Large intestine (tissue), 3 donors: ENCODE results near the gene THRB. TPM values are rescaled to one million over a fixed set of nuclear protein-coding genes. Genes with fewer than 3 reads are reported as not detected.

Source experiments
- DNase-seq, 2 donors: peaks; one replicate each; pipeline versions ENCODE4 v3.0.0 to v3.0.0-alpha.2; 2013
- H3K27ac ChIP-seq: one replicate; pipeline ENCODE4 v1.5.1; 2013; ENCODE audit warnings: low read length
- H3K27me3 ChIP-seq: 2 replicates; pipeline ENCODE4 v1.6.1; 2013; ENCODE audit warnings: low read length; ENCODE audit not compliant: control insufficient read depth, insufficient read depth
- H3K36me3 ChIP-seq: 2 replicates; pipeline ENCODE4 v1.6.1; 2013; ENCODE audit warnings: low read length; ENCODE audit not compliant: control insufficient read depth, insufficient read depth
- H3K4me1 ChIP-seq: one replicate; pipeline ENCODE4 v1.6.1; 2013; ENCODE audit warnings: low read length; ENCODE audit not compliant: control insufficient read depth, insufficient read depth
- H3K4me3 ChIP-seq: one replicate; pipeline ENCODE4 v1.5.1; 2013; ENCODE audit warnings: low read length
- H3K9me3 ChIP-seq: one replicate; pipeline ENCODE4 v1.6.1; 2013; ENCODE audit warnings: mild to moderate bottlenecking, low read depth, low read length, moderate library complexity; ENCODE audit not compliant: control insufficient read depth
- WGBS: methylation state at CpG from one replicate; pipeline ENCODE4 v1.1.5; 2013; ENCODE audit warnings: low lambda C conversion rate; ENCODE audit not compliant: insufficient coverage; 5-methylcytosine and 5-hydroxymethylcytosine counted together
- polyA plus RNA-seq: library from polyadenylated mRNA; unstranded; fragments of 120-200 nt; gene quantifications from one replicate; pipeline ENCODE4 v1.2.1, GENCODE V29; 2013

The THRB gene
- polyA plus RNA-seq, 1 donor, result 38.3 TPM

DNA sequence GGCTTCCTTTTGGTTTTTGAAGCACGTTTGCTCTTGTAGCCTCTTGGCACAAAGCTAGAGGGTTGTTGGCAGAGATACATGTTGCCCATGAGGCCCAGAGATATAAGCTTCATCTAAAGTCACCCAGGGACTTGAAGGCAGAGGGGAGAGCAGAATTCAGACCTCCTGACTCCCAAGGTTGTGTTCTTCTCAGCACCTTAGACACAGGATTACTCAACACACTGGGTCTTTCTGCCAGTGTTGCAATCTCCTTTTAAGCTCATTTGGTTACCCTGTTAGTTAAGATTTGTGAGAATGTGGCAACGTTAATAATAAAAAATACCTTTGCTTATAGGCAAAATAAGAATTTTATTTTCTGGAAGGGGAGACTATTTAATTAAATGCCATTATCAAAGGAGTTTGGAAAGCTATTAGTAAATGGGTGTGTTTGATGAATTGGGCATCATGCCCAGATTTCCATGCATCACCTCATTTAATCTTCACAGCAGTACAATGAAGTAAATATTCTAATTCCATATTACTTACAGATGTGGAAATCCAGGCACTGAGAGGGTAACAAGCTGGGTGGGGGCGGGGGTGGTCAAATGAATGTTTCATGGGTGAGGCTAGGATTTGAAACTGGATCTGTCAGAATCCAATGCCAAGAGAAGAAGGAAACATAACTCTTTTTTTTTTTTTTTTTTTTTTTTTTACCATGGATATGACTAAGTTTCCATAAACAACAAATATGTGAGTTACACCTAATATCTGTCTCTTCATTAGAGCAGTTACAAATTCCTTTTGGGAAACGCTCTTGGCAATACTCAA lies 366.2 kb downstream of the THRB start:
- no peak overlapping the region for H3K4me3 ChIP-seq
- H3K27ac ChIP-seq, result no peak overlapping the region

DNA sequence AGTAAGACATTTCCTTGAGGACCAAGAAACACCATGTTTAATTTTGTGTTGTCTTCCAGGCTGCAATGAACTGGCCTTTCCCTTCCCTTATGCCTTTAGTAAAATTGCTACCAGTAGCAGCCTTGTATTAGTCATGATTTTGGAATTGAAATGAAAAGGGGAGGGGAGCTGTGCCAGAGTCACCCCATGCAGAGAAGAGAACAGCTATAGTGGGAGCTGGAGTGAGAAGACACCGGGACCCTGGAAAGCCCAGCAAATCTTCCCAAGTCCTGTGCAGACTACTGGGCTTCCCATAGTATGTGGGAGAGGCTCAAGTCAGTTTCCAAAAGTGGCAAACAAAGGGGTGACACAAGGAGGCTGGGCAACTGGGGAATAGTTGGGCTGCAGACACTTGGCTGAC lies 371.1 kb downstream of the THRB start:
- H3K4me1 ChIP-seq, result no peaks in the 10 kb centered on the region
- peaks cover 40% of the 10 kb centered on the region for H3K36me3 ChIP-seq
- H3K4me3 ChIP-seq, result no peak overlapping the region
- WGBS, result no CpG with 5 or more reads among the region's 1 CpG
- no peaks in the 10 kb centered on the region for H3K9me3 ChIP-seq
- H3K27ac ChIP-seq, result no peak overlapping the region
- no peaks in the 10 kb centered on the region for H3K27me3 ChIP-seq
- DNase-seq, result no peak

More for the DNA sequence above, 366.2 kb downstream of the THRB start:
- no peaks in the 10 kb centered on the region for H3K27me3 ChIP-seq
- no peaks in the 10 kb centered on the region for H3K9me3 ChIP-seq
- DNase-seq, result no peak
- peaks cover 45% of the 10 kb centered on the region for H3K36me3 ChIP-seq
- 100% methylated on average over 1 of the region's 4 CpGs for WGBS
- H3K4me1 ChIP-seq, result no peaks in the 10 kb centered on the region

DNA sequence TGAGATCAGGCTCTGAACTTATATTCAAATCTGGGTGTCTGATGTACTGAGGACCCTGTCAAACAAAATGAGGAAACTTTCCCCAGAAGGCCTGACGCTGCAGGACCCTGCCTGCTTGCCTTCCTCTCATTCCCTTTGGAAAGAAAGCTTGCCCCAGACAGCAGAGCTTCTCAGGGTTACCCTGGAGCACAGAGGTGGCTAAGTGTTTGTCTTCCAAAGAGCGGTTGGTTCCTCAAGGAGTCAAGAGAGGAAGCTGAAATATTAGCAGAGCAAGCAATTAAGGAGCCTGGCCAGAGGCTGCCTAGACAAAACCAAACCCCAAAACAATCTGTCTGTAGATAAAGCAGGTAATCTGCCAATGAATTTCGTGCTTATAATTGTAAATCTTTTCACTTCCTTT lies 374.2 kb downstream of the THRB start:
- WGBS, result 20% methylated on average over 1 of the region's 3 CpGs
- H3K27ac ChIP-seq, result no peak overlapping the region
- peaks cover 28% of the 10 kb centered on the region for H3K36me3 ChIP-seq
- H3K4me1 ChIP-seq, result no peaks in the 10 kb centered on the region
- no peak for DNase-seq
- H3K27me3 ChIP-seq, result no peaks in the 10 kb centered on the region
- H3K9me3 ChIP-seq, result no peaks in the 10 kb centered on the region
- H3K4me3 ChIP-seq, result no peak overlapping the region

DNA sequence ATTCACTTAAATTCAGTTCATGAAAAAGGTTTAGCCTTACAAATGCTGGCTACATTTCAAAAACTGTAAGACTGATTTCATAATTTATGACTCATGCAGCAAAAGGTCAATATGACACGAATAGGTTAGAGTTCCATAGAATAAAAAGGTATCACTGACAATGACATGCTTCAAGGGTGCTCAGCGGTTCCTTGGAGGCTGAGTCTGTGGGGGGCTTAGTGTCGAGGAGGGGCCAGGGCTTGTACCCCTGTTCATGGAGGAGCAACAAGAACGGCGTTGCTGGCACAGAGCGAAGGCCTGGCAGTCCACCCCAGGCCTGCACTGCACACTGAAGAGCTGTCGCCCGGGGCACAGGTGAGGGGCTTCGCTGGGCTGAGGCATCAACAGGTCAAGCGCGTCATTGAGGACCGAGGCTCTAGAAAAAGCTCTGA lies 375.3 kb downstream of the THRB start:
- 57% methylated on average over 1 of the region's 12 CpGs for WGBS
- no peak overlapping the region for H3K4me3 ChIP-seq
- H3K4me1 ChIP-seq, result no peaks in the 10 kb centered on the region
- H3K36me3 ChIP-seq, result peaks cover 28% of the 10 kb centered on the region
- no peak overlapping the region for H3K27ac ChIP-seq
- H3K27me3 ChIP-seq, result no peaks in the 10 kb centered on the region
- H3K9me3 ChIP-seq, result no peaks in the 10 kb centered on the region
- no peak for DNase-seq

DNA sequence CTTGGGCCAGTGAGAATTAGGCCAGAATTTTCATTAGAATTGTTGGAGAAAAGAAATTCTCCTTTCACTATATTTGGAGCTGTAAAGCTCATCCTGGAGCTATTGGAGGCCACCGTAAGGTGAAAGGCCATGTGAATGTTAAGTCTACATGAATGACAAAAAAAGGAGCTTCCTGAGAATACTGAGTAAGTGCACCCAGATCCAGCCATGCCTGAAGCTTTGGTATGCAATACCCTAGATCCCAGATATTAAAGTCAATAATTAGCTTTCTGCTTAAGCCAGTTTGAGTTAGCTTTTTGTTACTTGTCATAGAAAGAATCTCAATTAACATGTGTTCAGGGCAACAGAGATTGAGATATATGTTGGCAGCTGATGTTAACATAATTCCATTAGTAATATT lies 377.1 kb downstream of the THRB start:
- H3K4me3 ChIP-seq, result no peak overlapping the region
- H3K36me3 ChIP-seq, result peaks cover 19% of the 10 kb centered on the region
- H3K27ac ChIP-seq, result no peak overlapping the region
- DNase-seq, result no peak
- H3K4me1 ChIP-seq, result no peaks in the 10 kb centered on the region
- no CpG with 5 or more reads among the region's 1 CpG for WGBS
- H3K9me3 ChIP-seq, result no peaks in the 10 kb centered on the region
- no peaks in the 10 kb centered on the region for H3K27me3 ChIP-seq

DNA sequence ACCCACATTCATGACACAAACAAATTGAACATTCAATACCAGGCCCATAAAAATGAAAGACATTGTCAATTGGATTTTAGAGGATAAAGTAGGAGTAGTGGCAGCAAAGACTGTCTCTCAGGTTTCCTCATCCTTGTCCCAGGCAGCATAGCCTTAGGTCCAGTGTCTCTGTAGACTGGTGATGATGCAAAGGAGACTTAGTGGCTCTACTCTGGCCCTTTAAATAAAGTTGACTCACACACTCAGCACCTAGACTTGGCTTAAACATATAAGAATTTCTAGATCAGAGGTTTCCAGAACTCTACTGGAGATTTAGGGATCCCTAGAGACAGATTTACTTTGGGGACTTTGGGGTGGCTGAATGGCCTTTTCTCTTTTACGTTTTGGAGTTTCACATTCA lies 382.9 kb downstream of the THRB start:
- Histone ChIP-seq H3K27me3 (no peaks in the 10 kb centered on the region), H3K27ac (no peak overlapping the region)
- WGBS, result 100% methylated on average over 1 of the region's 1 CpG

DNA sequence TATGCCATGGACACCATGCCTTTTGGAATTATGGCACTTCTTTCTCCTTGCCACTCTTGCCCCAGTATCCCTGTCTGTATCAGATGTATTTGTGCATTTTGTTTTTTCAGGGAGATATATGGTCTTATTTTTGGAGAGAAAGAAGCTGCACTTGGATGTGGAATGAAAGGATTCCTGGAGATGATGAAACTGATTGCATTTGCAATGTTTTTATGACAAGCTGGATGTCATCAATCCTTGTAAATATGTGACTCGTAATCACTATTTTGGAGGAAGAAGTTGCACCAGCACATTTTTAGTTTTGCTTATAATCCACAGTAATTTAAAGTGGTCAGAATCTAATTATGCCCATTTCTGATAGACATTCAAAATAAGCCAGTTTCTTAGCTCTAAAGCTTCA lies 384.6 kb downstream of the THRB start:
- no peaks in the 10 kb centered on the region for H3K27me3 ChIP-seq
- DNase-seq, result no peak
- H3K27ac ChIP-seq, result no peak overlapping the region
- no peaks in the 10 kb centered on the region for H3K9me3 ChIP-seq
- no CpG with 5 or more reads among the region's 1 CpG for WGBS
- H3K4me3 ChIP-seq, result no peak overlapping the region
- no peaks in the 10 kb centered on the region for H3K36me3 ChIP-seq
- H3K4me1 ChIP-seq, result no peaks in the 10 kb centered on the region

More for the DNA sequence above, 382.9 kb downstream of the THRB start:
- H3K4me1 ChIP-seq, result no peaks in the 10 kb centered on the region
- H3K4me3 ChIP-seq, result no peak overlapping the region
- no peak for DNase-seq
- no peaks in the 10 kb centered on the region for H3K9me3 ChIP-seq
- H3K36me3 ChIP-seq, result no peaks in the 10 kb centered on the region

DNA sequence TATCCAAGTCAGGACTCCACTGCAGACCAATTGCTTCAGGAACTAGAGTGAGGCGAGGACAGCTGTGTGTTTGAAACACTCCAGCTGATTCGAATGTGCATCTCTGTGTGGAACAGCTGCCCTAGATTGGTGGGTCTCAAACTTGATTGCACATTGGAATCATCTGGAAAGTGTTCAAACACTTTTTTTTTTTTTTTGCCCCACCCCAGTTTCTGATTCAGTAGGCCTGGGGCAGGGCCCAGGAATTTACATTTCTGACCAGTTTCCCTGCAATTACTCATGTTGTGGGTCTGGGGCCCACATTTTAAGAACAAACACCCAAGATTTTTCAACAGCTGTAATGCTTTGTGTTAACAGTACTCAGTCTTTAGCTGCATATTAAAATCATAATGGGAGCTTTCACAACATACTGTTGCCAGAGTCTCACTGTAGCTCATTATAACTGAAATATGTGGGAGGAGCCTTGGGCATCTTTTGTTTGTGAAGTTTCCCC lies 392.9 kb downstream of the THRB start:
- DNase-seq, result no peak
- Histone ChIP-seq H3K27me3 (no peaks in the 10 kb centered on the region), H3K36me3 (no peaks in the 10 kb centered on the region), H3K27ac (no peak overlapping the region), H3K4me3 (no peak overlapping the region), H3K9me3 (no peaks in the 10 kb centered on the region), H3K4me1 (no peaks in the 10 kb centered on the region)
- no CpG with 5 or more reads among the region's 2 CpGs for WGBS

DNA sequence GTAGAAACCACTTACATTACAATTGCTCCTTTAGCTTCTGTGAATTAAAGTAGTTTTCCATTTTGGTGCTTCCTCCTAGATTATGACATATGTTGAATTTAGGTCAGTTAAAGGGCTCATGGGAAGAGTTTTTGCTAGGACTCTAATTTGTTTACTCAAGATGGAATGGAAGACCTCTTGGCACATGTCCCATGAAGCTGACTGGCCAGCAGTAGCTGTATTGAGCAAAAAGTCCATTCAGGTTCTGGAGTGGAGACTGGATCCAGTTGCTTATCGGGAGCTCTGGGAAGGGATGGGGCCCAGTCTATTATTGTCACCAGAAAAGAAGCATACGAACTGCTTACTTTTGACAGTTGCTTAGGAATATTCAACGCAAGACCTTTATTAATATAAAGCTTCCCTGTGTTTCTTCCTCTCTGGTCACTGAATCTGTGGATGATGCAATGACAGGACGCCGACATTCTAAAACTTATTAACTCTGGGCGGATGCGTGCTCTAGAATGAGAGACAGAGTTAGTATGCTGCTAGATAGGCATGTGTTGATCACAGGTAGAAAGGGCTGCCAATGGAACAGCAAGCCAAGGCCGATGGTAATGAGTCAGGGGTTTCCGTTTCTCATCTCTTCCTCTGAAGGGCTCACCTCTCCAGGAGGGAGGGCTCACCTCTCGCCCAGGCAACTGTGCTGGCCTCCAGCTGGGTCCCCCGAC lies 393.8 kb downstream of the THRB start:
- H3K9me3 ChIP-seq, result no peaks in the 10 kb centered on the region
- no peak overlapping the region for H3K27ac ChIP-seq
- H3K27me3 ChIP-seq, result no peaks in the 10 kb centered on the region
- H3K4me1 ChIP-seq, result no peaks in the 10 kb centered on the region
- DNase-seq, result no peak
- no CpG with 5 or more reads among the region's 11 CpGs for whole genome bisulfite sequencing
- H3K36me3 ChIP-seq, result no peaks in the 10 kb centered on the region
- H3K4me3 ChIP-seq, result no peak overlapping the region

DNA sequence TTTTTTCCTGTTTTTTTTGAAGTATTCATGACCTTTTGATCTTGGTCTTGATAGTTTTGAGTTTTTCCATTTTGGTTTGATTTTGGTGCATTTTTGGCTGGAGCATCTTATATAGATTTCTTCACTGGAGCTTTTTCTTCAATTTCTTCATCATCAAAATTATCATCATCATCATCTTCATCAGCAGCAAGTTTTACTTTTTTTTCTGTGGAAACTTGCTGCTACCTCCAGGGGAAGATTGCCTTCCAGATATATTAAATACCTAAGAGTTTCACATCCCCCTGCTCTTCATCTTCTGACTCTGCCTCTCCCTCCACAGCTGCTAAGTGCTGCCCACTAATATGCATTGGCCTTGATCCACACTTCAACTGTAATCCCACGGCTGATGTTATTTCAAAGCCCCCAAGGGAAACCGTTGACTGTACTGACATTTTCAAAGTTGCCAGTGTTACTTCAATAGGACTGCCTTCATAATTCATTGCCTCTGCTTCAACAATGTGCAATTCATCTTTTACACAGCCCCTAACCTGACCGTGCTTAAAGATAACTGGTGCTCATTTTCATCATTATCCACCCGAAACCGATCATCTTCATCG lies 397.9 kb downstream of the THRB start:
- DNase-seq, result no peak
- Histone ChIP-seq H3K27ac (no peak overlapping the region), H3K36me3 (no peaks in the 10 kb centered on the region), H3K4me3 (no peak overlapping the region), H3K4me1 (no peaks in the 10 kb centered on the region), H3K27me3 (no peaks in the 10 kb centered on the region), H3K9me3 (no peaks in the 10 kb centered on the region)
- WGBS, result no CpG with 5 or more reads among the region's 6 CpGs
